HG03558 (cell line): ENCODE results near the gene PHLDB1.

Experiments used
- ATAC-seq: cut with Tn5 transposase; IDR thresholded peaks from one replicate; pipeline ENCODE4 v1.9.1; 2021; ENCODE audit warnings: moderate number of reproducible peaks; ENCODE audit not compliant: unreplicated experiment; ENCODE audit errors: extremely low read depth

PHLDB1 gene

DNA sequence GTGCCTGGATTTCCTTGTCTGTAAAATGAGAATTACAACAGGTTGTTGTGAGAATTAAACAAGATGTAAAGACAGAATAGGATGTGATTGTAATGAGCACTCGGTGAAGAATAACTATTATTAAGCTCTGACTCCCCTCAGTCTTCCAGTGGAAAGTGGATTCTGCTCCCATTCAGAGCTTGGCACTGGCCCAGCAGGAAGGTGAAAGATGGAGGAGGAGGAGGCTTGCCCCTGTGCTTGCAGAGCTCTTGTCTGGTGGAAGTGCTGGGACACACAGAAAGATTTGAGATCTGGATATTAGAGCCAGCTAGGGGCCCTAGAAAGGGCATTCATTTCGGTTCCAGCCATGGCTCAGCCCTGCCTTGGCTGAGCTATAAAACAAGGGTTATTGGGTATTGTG is 28.2 kb downstream of the PHLDB1 start:
- ATAC-seq, result no peak

DNA sequence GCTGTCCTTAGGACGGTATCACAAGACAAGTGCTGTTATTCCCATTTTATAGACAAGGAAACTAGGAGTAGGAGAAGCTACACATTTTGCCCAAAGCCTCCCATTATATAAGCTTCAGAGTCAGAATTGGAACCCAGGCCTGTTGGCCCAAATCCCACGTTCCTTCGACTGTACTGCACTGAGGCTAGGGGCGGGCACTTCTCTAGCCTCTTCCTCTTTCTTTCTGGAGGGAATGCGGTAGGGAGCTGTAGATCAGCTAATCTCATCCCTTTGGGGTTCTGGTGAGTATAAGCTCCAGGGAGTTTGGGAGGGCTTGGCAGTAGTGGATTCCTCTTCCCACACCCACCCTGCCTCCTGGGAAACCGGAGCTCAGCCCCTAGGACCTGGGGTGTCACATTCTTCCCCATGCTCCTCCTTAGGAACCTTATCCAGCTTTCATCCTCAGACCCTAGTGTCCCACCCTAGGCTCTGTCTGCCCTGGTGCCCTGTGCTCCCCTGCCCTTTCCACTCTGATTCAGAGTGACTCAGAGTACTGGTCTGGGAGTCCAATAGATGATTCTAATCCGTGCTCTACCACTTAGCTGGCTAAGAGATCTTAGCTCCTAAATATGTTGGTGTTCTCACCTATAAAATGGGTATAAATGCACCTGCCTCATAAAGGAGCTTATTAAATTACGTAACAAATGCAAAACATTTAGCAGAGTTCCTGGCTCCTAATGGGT is 29.3 kb downstream of the PHLDB1 start:
- no peak for ATAC-seq

DNA sequence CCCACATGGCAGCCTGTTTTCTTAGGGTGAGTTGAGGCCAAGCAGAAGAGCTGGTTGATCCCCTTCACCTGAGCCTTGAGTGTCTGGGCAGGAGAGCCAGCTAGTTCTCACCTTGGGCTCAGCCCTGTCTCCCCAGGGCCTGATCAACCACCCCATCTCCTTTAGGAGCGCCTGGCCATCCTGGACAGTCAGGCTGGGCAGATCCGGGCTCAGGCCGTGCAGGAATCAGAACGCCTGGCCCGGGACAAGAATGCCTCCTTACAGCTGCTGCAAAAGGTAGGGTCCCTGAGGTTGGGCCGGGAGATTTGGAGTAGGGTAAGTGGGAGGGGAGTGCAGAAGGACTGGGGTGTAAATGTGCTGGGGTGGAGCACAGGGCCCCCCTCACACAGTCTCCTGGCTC is 31.3 kb downstream of the PHLDB1 start:
- no peak for ATAC-seq

- no peak for ATAC-seq
These were observed 32.5 kb downstream of the PHLDB1 start for GRCh38 chr11:118639899-118640298.

DNA sequence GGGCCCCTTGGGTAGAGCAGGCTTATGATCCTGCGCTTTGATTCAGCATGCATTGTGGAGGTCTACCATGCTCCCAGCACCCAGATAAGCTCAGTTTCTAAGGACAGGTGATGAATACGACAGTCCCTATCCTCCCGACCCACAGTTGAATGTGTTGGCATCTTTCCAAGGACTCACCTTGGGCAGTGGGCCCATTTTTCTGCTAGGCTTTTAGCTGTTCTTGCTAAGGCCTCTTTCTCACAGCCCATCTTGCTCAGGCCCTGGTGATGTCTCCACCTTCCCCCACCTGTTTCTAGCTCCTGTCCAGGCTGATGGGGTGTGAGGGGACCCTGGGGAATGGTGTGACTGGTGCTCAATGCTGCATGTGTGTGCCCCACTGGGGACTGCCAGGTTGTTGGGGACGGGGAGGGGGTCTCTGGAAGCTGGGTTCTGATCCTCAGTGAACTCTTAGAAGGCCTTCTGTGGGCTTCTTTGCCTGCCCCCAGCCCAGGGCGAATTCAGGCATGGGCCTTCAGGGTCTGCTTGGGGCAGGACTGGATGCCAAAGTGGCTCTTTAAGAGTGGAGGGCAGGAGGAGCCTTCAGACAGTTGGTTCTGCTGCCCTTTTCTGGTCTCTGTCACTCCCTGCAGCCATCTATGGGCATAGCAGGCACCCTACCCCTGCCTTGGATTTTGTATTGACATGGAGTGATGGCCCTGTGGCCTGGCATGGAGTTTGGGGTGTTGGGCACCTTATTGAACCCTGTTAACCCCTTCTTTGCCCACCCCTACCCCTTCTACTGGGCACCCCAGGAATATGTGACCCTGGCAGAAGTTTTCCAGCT is 33.1 kb downstream of the PHLDB1 start:
- ATAC-seq, result no peak

DNA sequence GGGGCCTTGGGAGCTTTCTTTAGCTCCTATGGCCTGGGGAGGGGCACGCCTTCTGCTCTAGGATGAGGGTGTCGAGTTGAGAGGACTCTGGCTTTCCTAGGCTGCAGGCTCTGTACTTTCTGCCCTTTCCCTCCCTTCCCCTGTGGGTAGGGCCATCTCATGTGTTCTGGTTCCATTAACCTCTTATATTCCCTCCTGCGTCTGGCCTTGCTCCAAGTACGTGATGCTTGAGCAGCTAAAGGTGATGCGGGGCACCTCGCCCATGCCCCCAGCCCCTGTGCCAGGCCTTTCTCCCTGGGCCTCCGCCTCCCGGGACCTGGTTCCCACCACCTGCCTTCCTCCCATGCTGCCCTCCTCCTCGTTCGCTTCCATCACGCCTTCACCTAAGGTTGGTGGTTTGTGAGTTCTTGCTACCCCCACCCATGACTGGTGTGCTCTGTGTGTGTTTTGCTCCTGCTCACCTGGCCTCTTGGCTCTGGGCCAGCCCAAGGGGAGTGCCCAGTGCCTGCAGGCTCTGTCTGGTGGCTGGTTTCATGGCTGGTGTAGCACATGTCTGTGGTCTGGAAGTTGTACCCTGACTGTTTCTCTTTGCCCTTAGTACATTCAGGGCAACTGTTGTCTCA is 34.1 kb downstream of the PHLDB1 start:
- ATAC-seq, result no peak

DNA sequence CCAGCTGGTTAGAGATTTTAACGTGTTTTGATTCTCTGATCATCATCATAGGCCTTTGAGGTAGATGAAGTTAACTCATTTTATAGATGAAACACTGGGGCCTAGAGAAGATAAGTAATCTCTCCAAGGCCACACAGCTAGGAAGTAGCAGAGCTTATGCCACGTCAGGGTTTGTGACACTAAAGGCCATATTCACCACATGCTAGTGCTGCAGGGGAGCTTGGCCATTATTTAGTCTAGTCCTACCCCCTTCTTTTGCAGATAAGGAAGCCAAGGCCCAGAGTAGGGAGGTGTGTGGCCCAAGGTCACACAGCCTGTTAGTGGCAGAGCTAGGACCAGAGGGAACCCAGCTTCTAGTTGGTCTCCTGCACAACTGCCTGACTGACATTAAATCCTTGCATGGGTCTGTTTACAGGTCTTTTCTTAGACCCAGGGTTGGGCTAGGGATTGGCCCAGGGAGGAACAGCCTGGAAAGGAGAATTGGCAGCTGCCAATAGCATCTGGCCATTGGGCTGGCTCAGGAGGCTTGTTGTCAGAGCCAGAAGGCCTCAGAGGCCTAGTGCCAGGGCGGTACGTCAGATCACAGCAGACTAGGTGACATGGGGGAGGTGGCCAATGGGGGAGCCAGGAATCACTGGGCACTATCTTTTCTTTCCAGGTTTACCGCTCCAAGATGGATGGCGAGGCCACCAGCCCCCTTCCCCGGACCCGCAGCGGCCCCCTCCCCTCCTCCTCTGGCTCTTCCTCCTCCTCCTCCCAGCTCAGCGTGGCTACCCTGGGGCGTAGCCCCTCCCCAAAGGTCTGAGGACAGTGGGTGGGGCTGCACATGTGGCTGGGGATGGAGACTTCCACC is 36.0 kb downstream of the PHLDB1 start:
- no peak for ATAC-seq

DNA sequence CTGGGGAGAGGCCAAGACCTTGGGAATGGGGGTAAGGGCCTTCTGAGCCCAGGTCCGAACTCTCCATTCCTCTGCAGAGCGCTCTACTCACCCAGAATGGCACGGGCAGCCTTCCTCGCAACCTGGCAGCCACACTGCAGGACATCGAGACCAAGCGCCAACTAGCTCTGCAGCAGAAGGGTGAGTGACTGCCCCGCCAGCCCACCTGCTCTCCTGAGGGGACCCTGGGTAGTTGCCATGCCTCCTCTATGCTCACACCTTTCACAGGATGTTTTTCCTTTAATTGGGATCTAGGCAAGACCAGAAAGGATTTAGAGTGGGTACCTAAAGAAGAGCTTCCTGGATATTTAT is 36.6 kb downstream of the PHLDB1 start:
- no peak for ATAC-seq

GRCh38 chr11:118644496-118644895 is 37.1 kb downstream of the PHLDB1 start:
- ATAC-seq, result no peak

GRCh38 chr11:118645066-118645715 is 37.8 kb downstream of the PHLDB1 start:
- ATAC-seq, result no peak

GRCh38 chr11:118646393-118646792 is 39.0 kb downstream of the PHLDB1 start:
- no peak for ATAC-seq

DNA sequence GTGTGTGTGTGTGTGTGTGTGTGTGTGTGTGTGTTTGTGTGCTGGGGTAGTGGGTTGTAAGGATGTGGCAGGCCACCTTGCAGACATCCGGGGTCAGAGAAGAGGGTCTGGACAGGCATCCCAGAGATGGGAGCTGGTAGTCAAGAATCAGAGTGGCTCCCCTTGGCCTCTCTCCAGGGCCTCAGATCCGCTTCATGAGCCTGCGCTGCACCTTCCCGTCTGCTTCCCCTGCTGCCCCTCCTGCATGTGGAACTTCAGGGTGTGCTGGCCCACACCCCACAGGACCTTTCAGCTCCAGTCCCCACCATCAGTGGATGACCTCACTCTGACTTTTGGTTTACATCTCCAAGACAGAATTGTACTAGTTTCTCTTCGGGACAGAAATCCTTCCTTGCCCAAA is 40.9 kb downstream of the PHLDB1 start:
- ATAC-seq, result no peak

GRCh38 chr11:118649941-118650340 is 42.5 kb downstream of the PHLDB1 start:
- no peak for ATAC-seq

- no peak for ATAC-seq
These were observed 43.0 kb downstream of the PHLDB1 start for GRCh38 chr11:118650366-118650765.

DNA sequence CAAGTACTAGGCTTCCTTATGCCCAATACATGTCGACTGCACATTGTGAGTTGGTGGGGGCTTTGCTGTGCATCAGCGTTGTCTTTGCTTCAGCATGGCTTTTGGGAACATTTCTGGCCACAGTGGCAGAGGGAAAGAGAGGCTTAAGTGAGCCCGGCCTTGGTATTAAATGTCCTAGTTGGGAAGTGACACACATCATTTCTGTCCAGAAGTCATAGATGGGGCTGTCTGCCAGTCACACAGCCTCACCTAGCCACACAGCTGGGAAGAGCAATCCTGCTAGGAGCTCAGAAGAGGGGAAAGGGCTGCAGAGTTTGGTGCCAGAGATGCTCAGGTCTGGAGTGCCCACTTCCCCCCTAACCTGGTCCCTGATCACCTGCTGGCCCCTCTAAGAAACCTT is 44.4 kb downstream of the PHLDB1 start:
- ATAC-seq, result no peak

DNA sequence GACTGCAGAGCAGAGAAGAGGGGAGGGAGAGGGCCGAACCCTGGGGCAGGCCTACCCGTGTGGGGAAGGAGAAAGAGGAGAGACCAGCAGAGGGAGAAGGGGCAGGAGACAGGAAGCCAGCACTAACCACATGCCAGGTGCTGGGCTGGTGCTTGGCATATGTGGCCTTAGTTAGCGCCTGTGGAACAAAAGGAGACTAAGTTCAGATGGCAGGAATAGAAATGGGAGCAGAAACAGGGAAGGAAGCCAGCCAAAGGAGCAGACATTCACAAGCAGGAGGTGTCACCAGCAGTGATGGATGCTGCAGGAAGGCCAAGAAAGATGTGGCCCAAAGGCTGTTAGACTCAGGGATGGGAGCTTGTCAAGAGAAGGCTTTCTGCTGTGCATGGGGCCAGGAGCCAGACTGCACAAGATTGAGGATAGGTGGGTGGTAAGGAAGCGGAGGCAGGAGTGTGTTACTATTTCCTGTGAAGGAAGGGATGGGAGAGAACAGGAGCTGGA is 45.3 kb downstream of the PHLDB1 start:
- ATAC-seq, result no peak

GRCh38 chr11:118653684-118654390 is 46.4 kb downstream of the PHLDB1 start:
- no peak for ATAC-seq

GRCh38 chr11:118655486-118656190 is 48.2 kb downstream of the PHLDB1 start:
- no peak for ATAC-seq
